Endothelial cell (in vitro differentiated cells): ENCODE results near the gene MRPL27. TPM values are rescaled to one million over a fixed set of nuclear protein-coding genes. Genes with fewer than 3 reads are reported as not detected.
"Not testable (repeated sequence)": the region's sequence is repeated elsewhere in the genome, so short reads cannot be mapped to it uniquely, and the experiment has no call there.

ENCODE experiments used
- DNase-seq: peaks from one replicate; pipeline ENCODE4 v3.0.0; 2021; ENCODE audit warnings: low spot score
- H3K27ac Mint-ChIP-seq: one replicate; pipeline ENCODE4 v1.8.0; 2021; ENCODE audit warnings: mixed read lengths, inconsistent platforms; ENCODE audit not compliant: unreplicated experiment
- H3K27me3 Mint-ChIP-seq: one replicate; pipeline ENCODE4 v1.8.0; 2021; ENCODE audit warnings: mild to moderate bottlenecking, moderate library complexity, mixed read lengths, inconsistent platforms; ENCODE audit not compliant: unreplicated experiment
- H3K36me3 Mint-ChIP-seq: one replicate; pipeline ENCODE4 v1.8.0; 2021; ENCODE audit warnings: mild to moderate bottlenecking, low read depth, mixed read lengths, inconsistent platforms; ENCODE audit not compliant: unreplicated experiment
- H3K4me1 Mint-ChIP-seq: one replicate; pipeline ENCODE4 v1.8.0; 2021; ENCODE audit warnings: mild to moderate bottlenecking, mixed read lengths, inconsistent platforms; ENCODE audit not compliant: unreplicated experiment
- H3K4me3 Mint-ChIP-seq: one replicate; pipeline ENCODE4 v1.8.0; 2021; ENCODE audit warnings: mild to moderate bottlenecking, mixed read lengths, inconsistent platforms; ENCODE audit not compliant: unreplicated experiment
- H3K9me3 Mint-ChIP-seq: one replicate; pipeline ENCODE4 v1.8.0; 2021; ENCODE audit warnings: mixed read lengths, inconsistent platforms; ENCODE audit not compliant: unreplicated experiment
- long read RNA-seq: library from polyadenylated mRNA; unstranded; transcript quantifications from one replicate; pipeline ENCODE4 v2.0.0, GENCODE V29; 2020; ENCODE audit not compliant: unreplicated experiment
- total RNA-seq: library from RNA; stranded (reverse); fragmentation: NEBNext Ultra II Directional; extraction: Animal tissue kit (Norgen Biotek cat#: 25700); gene quantifications from one replicate; pipeline ENCODE4 v1.2.1, GENCODE V29; 2021; ENCODE audit not compliant: unreplicated experiment
- TF ChIP-seq, protein P1 (sequence below): fragments of 200-600 bp; sonication (generic); IDR thresholded peaks from one replicate; pipeline ENCODE4 v1.5.0; 2021; ENCODE audit warnings: antibody characterized with exemption; ENCODE audit not compliant: unreplicated experiment

The MRPL27 gene
- total RNA-seq, result 38.9 TPM
- long read RNA-seq, transcript MRPL27-201 (4 exons, 716 nt), result major isoform, 40 of 43 reads
- long read RNA-seq, partial matches to known transcripts, result 1 of 43 reads
- long read RNA-seq, other reads (novel, unspliced or antisense), result 1 of 43 reads

DNA sequence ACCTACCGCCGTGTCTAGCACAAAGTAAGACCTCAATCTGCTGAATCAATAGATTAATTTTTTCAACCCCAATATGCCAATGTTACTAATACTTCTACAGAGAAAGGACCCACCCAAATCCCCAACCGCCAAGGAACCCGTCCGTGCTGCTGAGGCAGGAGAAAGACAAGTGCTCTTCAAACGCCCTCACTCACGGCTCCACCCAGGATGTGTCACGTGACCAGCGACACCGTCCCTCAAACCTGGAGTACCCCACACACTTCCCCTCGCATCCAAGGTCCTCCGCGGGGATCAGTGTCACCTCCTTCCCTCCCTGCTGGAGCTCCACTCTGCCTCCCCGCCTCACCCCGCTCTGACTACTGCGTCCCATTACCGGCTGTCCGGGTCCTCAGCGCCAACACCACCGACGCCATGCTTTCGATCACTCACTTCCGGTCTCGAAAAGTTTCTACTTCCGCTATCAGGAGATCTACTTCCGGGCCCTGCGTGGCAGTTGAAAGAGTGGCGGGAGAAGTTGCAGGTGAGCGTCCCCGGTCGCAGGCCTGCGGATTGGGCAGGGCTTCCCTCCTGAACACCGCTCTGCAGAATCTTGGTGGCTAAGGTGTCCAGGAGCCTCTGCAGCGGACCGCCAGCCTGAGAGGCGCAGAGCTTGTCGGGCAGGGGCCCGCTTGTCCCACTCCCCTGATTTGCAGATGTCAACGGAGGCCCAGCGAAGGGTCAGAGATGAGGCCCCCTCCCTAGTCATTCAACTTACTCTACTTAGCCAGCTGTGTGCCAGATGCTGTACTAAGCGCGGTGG, at the start of gene MRPL27, which contains the start of gene EME1:
Gene MRPL27, minus strand, starts transcription at position 427 of the 799 bp plus-strand sequence. Its CDS starts 14 bp downstream, at position 413.
Gene EME1, plus strand, starts transcription at position 472 of the 799 bp plus-strand sequence. CDS start 1,980 bp downstream, outside the sequence.
- peak; percentile 66 for DNase-seq
- peak within 1 kb of the TSS; percentile 100 for H3K4me3 Mint-ChIP-seq
- peaks cover 19% of the 10 kb centered on the region for H3K36me3 Mint-ChIP-seq
- peak within 1 kb of the TSS; percentile 100 for H3K27ac Mint-ChIP-seq
- peaks cover 8% of the 10 kb centered on the region for H3K27me3 Mint-ChIP-seq
- peaks cover 18% of the 10 kb centered on the region for H3K4me1 Mint-ChIP-seq
- H3K9me3 Mint-ChIP-seq, result no peaks in the 10 kb centered on the region
- TF ChIP-seq, protein P1, sequence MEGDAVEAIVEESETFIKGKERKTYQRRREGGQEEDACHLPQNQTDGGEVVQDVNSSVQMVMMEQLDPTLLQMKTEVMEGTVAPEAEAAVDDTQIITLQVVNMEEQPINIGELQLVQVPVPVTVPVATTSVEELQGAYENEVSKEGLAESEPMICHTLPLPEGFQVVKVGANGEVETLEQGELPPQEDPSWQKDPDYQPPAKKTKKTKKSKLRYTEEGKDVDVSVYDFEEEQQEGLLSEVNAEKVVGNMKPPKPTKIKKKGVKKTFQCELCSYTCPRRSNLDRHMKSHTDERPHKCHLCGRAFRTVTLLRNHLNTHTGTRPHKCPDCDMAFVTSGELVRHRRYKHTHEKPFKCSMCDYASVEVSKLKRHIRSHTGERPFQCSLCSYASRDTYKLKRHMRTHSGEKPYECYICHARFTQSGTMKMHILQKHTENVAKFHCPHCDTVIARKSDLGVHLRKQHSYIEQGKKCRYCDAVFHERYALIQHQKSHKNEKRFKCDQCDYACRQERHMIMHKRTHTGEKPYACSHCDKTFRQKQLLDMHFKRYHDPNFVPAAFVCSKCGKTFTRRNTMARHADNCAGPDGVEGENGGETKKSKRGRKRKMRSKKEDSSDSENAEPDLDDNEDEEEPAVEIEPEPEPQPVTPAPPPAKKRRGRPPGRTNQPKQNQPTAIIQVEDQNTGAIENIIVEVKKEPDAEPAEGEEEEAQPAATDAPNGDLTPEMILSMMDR, result no peak

DNA sequence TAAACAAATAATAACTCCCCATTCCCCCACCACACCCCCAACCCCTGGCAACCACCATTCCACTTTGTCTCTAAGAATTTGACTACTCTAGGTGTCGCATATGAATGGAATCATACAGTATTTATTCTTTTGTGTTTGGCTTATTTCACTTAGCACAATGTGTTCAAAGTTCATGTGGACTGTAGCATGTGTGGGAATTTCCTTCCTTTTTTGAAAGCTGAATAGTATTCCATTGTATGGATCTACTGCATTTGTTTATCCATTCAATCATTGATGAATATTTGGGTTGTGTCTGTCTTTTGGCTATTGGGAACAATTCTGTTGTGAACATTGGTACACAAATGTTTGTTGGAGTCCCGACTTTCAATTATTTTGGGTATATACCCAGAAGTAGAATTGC, 49.8 kb upstream of the MRPL27 start:
- no peak for DNase-seq
- Mint-ChIP-seq H3K36me3 (peaks cover 14% of the 10 kb centered on the region), H3K27me3 (peaks cover 13% of the 10 kb centered on the region), H3K4me1 (peaks cover 23% of the 10 kb centered on the region), H3K4me3 (no peak overlapping the region), H3K9me3 (peaks cover 6% of the 10 kb centered on the region), H3K27ac (no peak overlapping the region)
- TF ChIP-seq, protein P1, result no peak

GRCh38 chr17:50421308-50422051, 48.5 kb upstream of the MRPL27 start:
- Mint-ChIP-seq H3K4me3 (no peak overlapping the region), H3K9me3 (peaks cover 6% of the 10 kb centered on the region), H3K27ac (peak overlapping the region; percentile 48), H3K36me3 (peaks cover 11% of the 10 kb centered on the region), H3K4me1 (peaks cover 12% of the 10 kb centered on the region), H3K27me3 (peaks cover 10% of the 10 kb centered on the region)
- no peak for DNase-seq
- TF ChIP-seq, protein P1, result no peak

- H3K27ac Mint-ChIP-seq, result no peak overlapping the region
- no peak for DNase-seq
- peaks cover 6% of the 10 kb centered on the region for H3K9me3 Mint-ChIP-seq
- H3K4me1 Mint-ChIP-seq, result peaks cover 12% of the 10 kb centered on the region
- TF ChIP-seq, protein P1, result no peak
- peaks cover 10% of the 10 kb centered on the region for H3K27me3 Mint-ChIP-seq
- peaks cover 11% of the 10 kb centered on the region for H3K36me3 Mint-ChIP-seq
- no peak overlapping the region for H3K4me3 Mint-ChIP-seq
Measured at GRCh38 chr17:50420419-50421112, 47.6 kb upstream of the MRPL27 start.

DNA sequence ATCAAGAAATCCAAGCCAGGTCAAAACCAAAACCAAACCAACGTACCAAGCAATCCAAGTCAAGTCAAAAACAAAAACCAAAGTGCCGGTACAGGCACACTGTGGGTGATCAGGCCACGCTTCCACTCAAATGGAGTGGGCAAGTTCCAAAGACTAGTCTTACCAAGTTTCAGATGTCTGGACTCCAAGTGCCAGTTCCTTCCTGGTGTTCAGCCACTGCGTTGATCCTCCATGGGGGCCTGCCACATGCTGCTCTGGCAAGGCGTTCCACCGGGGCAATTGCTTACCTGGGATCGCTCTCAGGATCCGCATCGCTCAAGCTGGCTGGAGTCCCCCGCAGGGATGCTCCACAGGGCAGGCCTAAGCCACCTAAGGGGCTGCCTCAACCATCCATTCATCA, 46.6 kb upstream of the MRPL27 start:
- H3K27me3 Mint-ChIP-seq, H3K9me3 Mint-ChIP-seq, DNase-seq, H3K4me1 Mint-ChIP-seq, H3K27ac Mint-ChIP-seq: not testable (repeated sequence)
- Mint-ChIP-seq H3K36me3 (peaks cover 11% of the 10 kb centered on the region), H3K4me3 (peak overlapping the region; percentile 71)
